LNCaP clone FGC (cell line): ENCODE results near the gene RPP25.

Source experiments
- DNase-seq: peaks from one replicate; pipeline ENCODE4 v3.0.0-alpha.2; 2011; ENCODE audit warnings: low read depth
- H3K4me3 ChIP-seq: 2 replicates; pipeline ENCODE4 v1.5.1; 2011; ENCODE audit warnings: mild to moderate bottlenecking, low read depth, low read length, control low read depth
- CTCF ChIP-seq: IDR thresholded peaks from 2 replicates; pipeline ENCODE4 v1.5.1; 2012; ENCODE audit warnings: mild to moderate bottlenecking; ENCODE audit not compliant: control insufficient read depth, insufficient read depth; ENCODE audit errors: extremely low read depth

The RPP25 gene

GRCh38 chr15:74907163-74907870 lies 49.3 kb downstream of the RPP25 start:
- no peak for TF ChIP-seq CTCF
- no peak for DNase-seq
- peak overlapping the region; percentile 87 for H3K4me3 ChIP-seq

- H3K4me3 ChIP-seq: peak within 1 kb of the TSS; percentile 87
- DNase-seq: peak; percentile 60
- no peak for TF ChIP-seq CTCF
These were observed 50.0 kb downstream of the RPP25 start, which contains the start of gene FAM219B for GRCh38 chr15:74906450-74907162. Gene FAM219B (minus strand): TSS chr15:74906851. CDS start chr15:74906800, 51 bp downstream.

- no peak for TF ChIP-seq CTCF
- H3K4me3 ChIP-seq: peak overlapping the region; percentile 87
- DNase-seq: no peak
These were observed 50.5 kb downstream of the RPP25 start for GRCh38 chr15:74906067-74906449.
